Measurements from ENCODE around the gene ZNRF3.

DNA sequence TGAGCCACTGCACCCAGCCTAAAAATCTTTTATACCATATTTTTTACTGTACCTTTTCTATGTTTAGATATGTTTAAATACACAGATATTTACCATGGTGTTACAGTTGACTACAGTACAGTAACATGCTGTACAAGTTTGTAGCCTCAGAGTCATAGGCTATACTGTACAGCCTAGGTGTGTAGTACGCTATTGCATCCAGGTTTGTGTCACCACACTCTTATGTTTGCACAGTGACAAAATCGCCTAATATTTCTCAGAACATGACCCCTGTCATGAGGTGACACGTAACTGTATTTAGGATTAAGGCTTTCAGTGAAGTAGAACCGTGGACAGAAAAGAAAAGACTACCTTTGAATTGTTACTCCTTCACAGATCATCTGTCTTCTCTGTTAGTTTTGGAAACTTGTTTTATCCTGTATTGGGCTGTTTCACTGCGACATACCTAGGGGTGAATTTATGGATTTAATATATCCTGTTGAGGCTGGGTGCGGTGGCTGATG, 83.8 kb downstream of the ZNRF3 start:
- TF ChIP-seq, protein P1, sequence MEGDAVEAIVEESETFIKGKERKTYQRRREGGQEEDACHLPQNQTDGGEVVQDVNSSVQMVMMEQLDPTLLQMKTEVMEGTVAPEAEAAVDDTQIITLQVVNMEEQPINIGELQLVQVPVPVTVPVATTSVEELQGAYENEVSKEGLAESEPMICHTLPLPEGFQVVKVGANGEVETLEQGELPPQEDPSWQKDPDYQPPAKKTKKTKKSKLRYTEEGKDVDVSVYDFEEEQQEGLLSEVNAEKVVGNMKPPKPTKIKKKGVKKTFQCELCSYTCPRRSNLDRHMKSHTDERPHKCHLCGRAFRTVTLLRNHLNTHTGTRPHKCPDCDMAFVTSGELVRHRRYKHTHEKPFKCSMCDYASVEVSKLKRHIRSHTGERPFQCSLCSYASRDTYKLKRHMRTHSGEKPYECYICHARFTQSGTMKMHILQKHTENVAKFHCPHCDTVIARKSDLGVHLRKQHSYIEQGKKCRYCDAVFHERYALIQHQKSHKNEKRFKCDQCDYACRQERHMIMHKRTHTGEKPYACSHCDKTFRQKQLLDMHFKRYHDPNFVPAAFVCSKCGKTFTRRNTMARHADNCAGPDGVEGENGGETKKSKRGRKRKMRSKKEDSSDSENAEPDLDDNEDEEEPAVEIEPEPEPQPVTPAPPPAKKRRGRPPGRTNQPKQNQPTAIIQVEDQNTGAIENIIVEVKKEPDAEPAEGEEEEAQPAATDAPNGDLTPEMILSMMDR (IDR thresholded peaks at IDR 0.05) = no peak
- TF ChIP-seq POLR2AphosphoS5 (IDR thresholded peaks at IDR 0.05) = no peak
- no peak for TF ChIP-seq EP300 (IDR thresholded peaks at IDR 0.05)
- TF ChIP-seq POLR2A (IDR thresholded peaks at IDR 0.05) = no peak

All from upper lobe of left lung (tissue), 4 donors.